Endothelial cell of umbilical vein (primary cell): ENCODE measurements around the gene CHGA. TPM values are rescaled to one million over a fixed set of nuclear protein-coding genes. Genes with fewer than 3 reads are reported as not detected.

Source experiments
- BruUV-seq: library from RNA; stranded (reverse); fragments of 400-500 nt; replicated peaks from 2 replicates; lab custom pipeline; 2021; lab: Mats Ljungman, UMichigan
- CTCF ChIA-PET: fragments of 300-600, 350-600 bp; sonication (Branson Sonifier 250); formaldehyde crosslinking; loops from one replicate; lab custom pipeline; 2021; ENCODE audit warnings: antibody characterized with exemption, inconsistent platforms; lab: Charles Lee
- POLR2A ChIA-PET: fragments of 300-600, 350-600 bp; sonication (Branson Sonifier 250); formaldehyde crosslinking; loops from one replicate; lab custom pipeline; 2021; ENCODE audit warnings: antibody characterized with exemption, inconsistent platforms; lab: Charles Lee
- DNase-seq: peaks from one replicate; pipeline ENCODE4 v3.0.0-alpha.2; 2011; ENCODE audit warnings: low read depth, low spot score
- FAIRE-seq: peaks from 2 replicates; lab custom pipeline; 2011; peaks lifted over from hg19 to GRCh38; lab: Jason Lieb, UNC
- H2AFZ ChIP-seq: 2 replicates; pipeline ENCODE4 v1.6.0; 2012; ENCODE audit warnings: low read depth, low read length, control low read depth, inconsistent platforms
- H3K27ac ChIP-seq: 2 replicates; pipeline ENCODE4 v1.5.1; 2011; ENCODE audit warnings: low read depth, mild to moderate bottlenecking, control low read depth, low read length, moderate library complexity; ENCODE audit not compliant: insufficient read depth
- H3K27me3 ChIP-seq, 2 experiments: 2 replicates each; pipeline versions ENCODE4 v1.6.0 to v1.6.1; 2011; ENCODE audit warnings: low read length in 2 of 2, mixed read lengths in 1 of 2; ENCODE audit not compliant: control insufficient read depth in 2 of 2, insufficient read depth in 2 of 2
- H3K36me3 ChIP-seq, 2 experiments: 2 replicates in 1 of 2; 3 replicates in 1 of 2; pipeline ENCODE4 v1.5.1; 2011; ENCODE audit warnings: low read length in 2 of 2, mild to moderate bottlenecking in 1 of 2, moderate library complexity in 1 of 2; ENCODE audit not compliant: control insufficient read depth in 2 of 2, insufficient read depth in 2 of 2; ENCODE audit errors: extremely low read depth in 1 of 2
- H3K4me1 ChIP-seq: 3 replicates; pipeline ENCODE4 v1.5.1; 2011; ENCODE audit warnings: mild to moderate bottlenecking, low read length; ENCODE audit not compliant: control insufficient read depth, insufficient read depth; ENCODE audit errors: extremely low read depth
- H3K4me2 ChIP-seq: 2 replicates; pipeline ENCODE4 v1.6.1; 2011; ENCODE audit warnings: low read length, control low read depth, mixed read lengths; ENCODE audit not compliant: insufficient read depth
- H3K4me3 ChIP-seq, 3 experiments: fragments of 200-600 bp in 1 of 3; sonication (generic), shearing (Covaris generic) in 1 of 3; replicated peaks in 1 of 3; 2 replicates each; pipeline ENCODE4 v1.5.1; 2011 to 2016; ENCODE audit warnings: control low read depth in 3 of 3, low read length in 3 of 3, mild to moderate bottlenecking in 2 of 3, inconsistent platforms in 1 of 3, low read depth in 1 of 3, moderate library complexity in 1 of 3; ENCODE audit not compliant: insufficient read depth in 1 of 3
- H3K79me2 ChIP-seq: 2 replicates; pipeline ENCODE4 v1.6.0; 2012; ENCODE audit warnings: low read length, inconsistent platforms; ENCODE audit not compliant: control insufficient read depth, insufficient read depth
- H3K9ac ChIP-seq: replicated peaks from 2 replicates; pipeline ENCODE3; 2011; ENCODE audit warnings: low read length, control low read depth; ENCODE audit not compliant: insufficient read depth; ENCODE audit errors: extremely low read depth
- H3K9me1 ChIP-seq: replicated peaks from 3 replicates; pipeline ENCODE4 v1.6.0; 2011; ENCODE audit warnings: mild to moderate bottlenecking, low read length; ENCODE audit not compliant: control insufficient read depth, insufficient read depth; ENCODE audit errors: extremely low read depth
- H3K9me3 ChIP-seq: replicated peaks from 2 replicates; pipeline ENCODE4 v1.5.1; 2012; ENCODE audit warnings: low read length, inconsistent platforms; ENCODE audit not compliant: control insufficient read depth, insufficient read depth
- H4K20me1 ChIP-seq: replicated peaks from 2 replicates; pipeline ENCODE3; 2011; ENCODE audit warnings: mild to moderate bottlenecking, low read length; ENCODE audit not compliant: control insufficient read depth, insufficient read depth; ENCODE audit errors: extremely low read depth
- CTCF ChIP-seq, 2 donors: IDR thresholded peaks; 1 replicate in 1 of 2; 2 replicates in 1 of 2; pipeline ENCODE4 v1.5.1; 2011; ENCODE audit warnings: low read length in 2 of 2, mild to moderate bottlenecking in 2 of 2, moderate library complexity in 2 of 2, control low read depth in 1 of 2, inconsistent platforms in 1 of 2, low read depth in 1 of 2; ENCODE audit not compliant: insufficient read depth in 1 of 2; ENCODE audit errors: extremely low read depth in 1 of 2
- EZH2 ChIP-seq: IDR thresholded peaks from 2 replicates; pipeline ENCODE4 v1.6.1; 2012; ENCODE audit warnings: borderline replicate concordance, low read depth, mild to moderate bottlenecking, moderate library complexity, low read length, inconsistent platforms; ENCODE audit not compliant: severe bottlenecking
- GATA2 ChIP-seq: IDR thresholded peaks from 2 replicates; pipeline ENCODE4 v1.7.0; 2011; ENCODE audit warnings: low read depth, mild to moderate bottlenecking, moderate library complexity, mixed read lengths, low read length; ENCODE audit not compliant: insufficient read length, insufficient read depth
- MYC ChIP-seq: IDR thresholded peaks from one replicate; pipeline ENCODE4 v1.6.1; 2011; ENCODE audit warnings: mild to moderate bottlenecking, low read depth, low read length
- dilution Hi-C: fragments of 300-500 bp; cut with MboI; formaldehyde crosslinking; loops from one replicate; pipeline ENCODE4 v1.15.0; 2019; ENCODE audit warnings: low sequenced_read_pairs; ENCODE audit not compliant: extremely low pct_ligation_motif_present
- intact Hi-C: fragments of 100-400 bp; cut with micrococcal nuclease; formaldehyde crosslinking; loops from one replicate; pipeline ENCODE4 v1.10.0; 2022
- polyA plus RNA-seq, 4 experiments: library from polyadenylated mRNA; depleted of rRNA in 3 of 4; stranded (reverse) in 3 of 4; unstranded in 1 of 4; fragments of >200 nt; gene quantifications; 2 replicates each; pipeline versions ENCODE4 v1.2.1 to v1.2.3, GENCODE V29; 2011 to 2012; ENCODE audit warnings: missing spikeins in 1 of 4
- total RNA-seq: library from RNA; stranded (reverse); gene quantifications from 2 replicates; pipeline ENCODE4 v1.2.3, GENCODE V29; 2021

CHGA gene
- total and polyA plus RNA-seq, 2 donors (not counting 3 experiments of a cell fraction or from before 2014, with no cell fraction given), result not detected

GRCh38 chr14:92982956-92983355 lies 60.0 kb downstream of the CHGA start:
- Histone ChIP-seq H3K9ac (no peak overlapping the region), H3K4me3 (no peak overlapping the region), H3K36me3 (no peaks in the 10 kb centered on the region), H3K27ac (no peak overlapping the region), H3K4me2 (no peak overlapping the region), H4K20me1 (no peaks in the 10 kb centered on the region), H2AFZ (no peak overlapping the region), H3K4me1 (no peaks in the 10 kb centered on the region), H3K27me3 (no peaks in the 10 kb centered on the region), H3K9me3 (no peaks in the 10 kb centered on the region), H3K79me2 (no peaks in the 10 kb centered on the region), H3K9me1 (no peaks in the 10 kb centered on the region)
- ChIA-PET CTCF (interaction anchor here (1.1 to 1.3 kb wide), 2 partner anchors 31 to 130 kb away, joined by 3 to 5 read pairs; no protein-coding TSS in a partner anchor), POLR2A (no interaction called here)
- dilution Hi-C loops, result no loop called here
- intact Hi-C loops, result no loop called here
- FAIRE-seq, result no peak
- no peak for TF ChIP-seq MYC
- no peak for TF ChIP-seq GATA2
- TF ChIP-seq EZH2, result no peak
- BruUV-seq, result no TSS peak
- DNase-seq, result no peak

- Histone ChIP-seq H3K4me2 (no peak overlapping the region), H3K4me1 (no peaks in the 10 kb centered on the region), H3K4me3 (no peak overlapping the region), H3K27ac (no peak overlapping the region), H3K9me3 (no peaks in the 10 kb centered on the region), H3K9ac (no peak overlapping the region), H3K27me3 (no peaks in the 10 kb centered on the region), H3K79me2 (no peaks in the 10 kb centered on the region), H3K9me1 (no peaks in the 10 kb centered on the region), H3K36me3 (no peaks in the 10 kb centered on the region), H2AFZ (no peak overlapping the region), H4K20me1 (no peaks in the 10 kb centered on the region)
- no peak for TF ChIP-seq EZH2
- no peak for TF ChIP-seq CTCF (IDR thresholded peaks at IDR 0.05; ENCODE audit: extremely low read depth in 1 of 2, insufficient read depth in 1 of 2, low read depth in 1 of 2, low read length in 2 of 2)
- no peak for TF ChIP-seq MYC
- FAIRE-seq (no peak), DNase-seq (no peak)
- dilution Hi-C loops, result no loop called here
- BruUV-seq, result no TSS peak
- CTCF ChIA-PET, result no interaction called here
- POLR2A ChIA-PET, result no interaction called here
- intact Hi-C loops, result no loop called here
Observed at GRCh38 chr14:92984082-92984788, 61.3 kb downstream of the CHGA start.

Other genes starting within 250 kb of the CHGA start
- gene LGMN, start 174.5 kb upstream of the CHGA start, total RNA-seq, result 56.7 and 62.6 TPM in 2 replicates
- gene LGMN, start 174.5 kb upstream of the CHGA start, polyA plus RNA-seq, result 85.8 and 99.2 TPM in 2 replicates
- 28.9 and 29.3 TPM in 2 replicates for gene GOLGA5, start 128.8 kb upstream of the CHGA start, total RNA-seq
- 13.7 and 16.3 TPM in 2 replicates for gene GOLGA5, start 128.8 kb upstream of the CHGA start, polyA plus RNA-seq
- gene ITPK1, start 192.8 kb downstream of the CHGA start, total RNA-seq, result 38.9 and 51.8 TPM in 2 replicates
- gene ITPK1, start 192.8 kb downstream of the CHGA start, polyA plus RNA-seq, result 39.6 and 44.2 TPM in 2 replicates